ENCODE data around the gene RABGAP1L.
"Not testable (repeated sequence)": the region's sequence is repeated elsewhere in the genome, so short reads cannot be mapped to it uniquely, and the experiment has no call there.

The RABGAP1L gene

GRCh38 chr1:174159252-174160108, at the start of gene RABGAP1L:
Gene RABGAP1L, plus strand, starts transcription at chr1:174159520.
- Mint-ChIP-seq H3K4me1 (peaks cover 63% of the 10 kb centered on the region), H3K27ac (peak within 1 kb of the TSS; percentile 98 to 99), H3K27me3 (no peaks in the 10 kb centered on the region), H3K4me3 (peak within 1 kb of the TSS; percentile 97 to 98), H3K9me3 (no peaks in the 10 kb centered on the region)
- ATAC-seq (peak; percentile 84), DNase-seq (peak; percentile 90 to 92)

- Mint-ChIP-seq H3K4me3 (no peak overlapping the region), H3K27ac (no peak overlapping the region), H3K27me3 (peaks cover 9% of the 10 kb centered on the region), H3K9me3 (no peaks in the 10 kb centered on the region), H3K4me1 (no peaks in the 10 kb centered on the region)
- ATAC-seq (no peak), DNase-seq (no peak)
Observed at GRCh38 chr1:174110053-174110452, 49.3 kb upstream of the RABGAP1L start.

GRCh38 chr1:174112489-174113162, 46.7 kb upstream of the RABGAP1L start:
- Mint-ChIP-seq H3K27ac (no peak overlapping the region), H3K27me3 (peaks cover under 1% of the 10 kb centered on the region), H3K4me1 (no peaks in the 10 kb centered on the region), H3K4me3 (no peak overlapping the region), H3K9me3 (no peaks in the 10 kb centered on the region)
- ATAC-seq (no peak), DNase-seq (no peak)

- DNase-seq (no peak), ATAC-seq (no peak)
- Mint-ChIP-seq H3K4me3 (no peak overlapping the region), H3K9me3 (no peaks in the 10 kb centered on the region), H3K27ac (no peak overlapping the region), H3K27me3 (no peaks in the 10 kb centered on the region), H3K4me1 (no peaks in the 10 kb centered on the region)
Observed at GRCh38 chr1:174114106-174114505, 45.2 kb upstream of the RABGAP1L start.

GRCh38 chr1:174114788-174115448, 44.4 kb upstream of the RABGAP1L start:
- H3K9me3 Mint-ChIP-seq, result no peaks in the 10 kb centered on the region
- no peak overlapping the region for H3K27ac Mint-ChIP-seq
- DNase-seq, result peak in 1 of 2 donors; percentile 9
- no peak overlapping the region for H3K4me3 Mint-ChIP-seq
- H3K4me1 Mint-ChIP-seq, result no peaks in the 10 kb centered on the region
- ATAC-seq, result peak; percentile 74
- H3K27me3 Mint-ChIP-seq, result no peaks in the 10 kb centered on the region

GRCh38 chr1:174116042-174116441, 43.3 kb upstream of the RABGAP1L start:
- H3K4me3 Mint-ChIP-seq, result no peak overlapping the region
- ATAC-seq, result peak; percentile 67
- H3K9me3 Mint-ChIP-seq, result no peaks in the 10 kb centered on the region
- no peaks in the 10 kb centered on the region for H3K4me1 Mint-ChIP-seq
- no peaks in the 10 kb centered on the region for H3K27me3 Mint-ChIP-seq
- DNase-seq, result no peak
- no peak overlapping the region for H3K27ac Mint-ChIP-seq

- no peak overlapping the region for H3K27ac Mint-ChIP-seq
- no peak for DNase-seq
- no peaks in the 10 kb centered on the region for H3K27me3 Mint-ChIP-seq
- ATAC-seq, result no peak
- H3K9me3 Mint-ChIP-seq, result peaks cover 17% of the 10 kb centered on the region in 2 donors
- no peaks in the 10 kb centered on the region for H3K4me1 Mint-ChIP-seq
- no peak overlapping the region for H3K4me3 Mint-ChIP-seq
Observed at GRCh38 chr1:174118751-174119150, 40.6 kb upstream of the RABGAP1L start.

- H3K4me1 Mint-ChIP-seq, H3K27ac Mint-ChIP-seq, ATAC-seq: not testable (repeated sequence)
Observed at GRCh38 chr1:174122318-174122717, 37.0 kb upstream of the RABGAP1L start.

GRCh38 chr1:174123843-174124242, 35.5 kb upstream of the RABGAP1L start:
- H3K4me3 Mint-ChIP-seq, result no peak overlapping the region
- DNase-seq (no peak), ATAC-seq (no peak)
- peaks cover 35 to 53% of the 10 kb centered on the region in 2 donors for H3K9me3 Mint-ChIP-seq
- peaks cover 9% of the 10 kb centered on the region for H3K27me3 Mint-ChIP-seq
- H3K4me1 Mint-ChIP-seq, result no peaks in the 10 kb centered on the region
- no peak overlapping the region for H3K27ac Mint-ChIP-seq

More at GRCh38 chr1:174122318-174122717, 37.0 kb upstream of the RABGAP1L start:
- not testable (repeated sequence) for H3K27me3 Mint-ChIP-seq, DNase-seq, H3K4me3 Mint-ChIP-seq
- H3K9me3 Mint-ChIP-seq, result peaks cover 35 to 44% of the 10 kb centered on the region in 2 donors

GRCh38 chr1:174127176-174127575, 32.1 kb upstream of the RABGAP1L start:
- not testable (repeated sequence) for ATAC-seq, H3K27ac Mint-ChIP-seq, DNase-seq, H3K4me3 Mint-ChIP-seq, H3K4me1 Mint-ChIP-seq
- H3K9me3 Mint-ChIP-seq, result peaks cover 38 to 67% of the 10 kb centered on the region in 2 donors
- H3K27me3 Mint-ChIP-seq, result peaks cover 28% of the 10 kb centered on the region

GRCh38 chr1:174131032-174131638, 28.2 kb upstream of the RABGAP1L start:
- Mint-ChIP-seq H3K27me3 (peaks cover 28% of the 10 kb centered on the region), H3K9me3 (peaks cover 16 to 39% of the 10 kb centered on the region in 2 donors), H3K4me1 (no peaks in the 10 kb centered on the region), H3K4me3 (no peak overlapping the region), H3K27ac (no peak overlapping the region)
- no peak for ATAC-seq
- DNase-seq, result no peak

GRCh38 chr1:174134003-174134659, 25.2 kb upstream of the RABGAP1L start:
- H3K4me3 Mint-ChIP-seq, result no peak overlapping the region
- H3K4me1 Mint-ChIP-seq, result no peaks in the 10 kb centered on the region
- peaks cover 12 to 17% of the 10 kb centered on the region in 2 donors for H3K9me3 Mint-ChIP-seq
- no peak for ATAC-seq
- H3K27ac Mint-ChIP-seq, result no peak overlapping the region
- no peak for DNase-seq
- H3K27me3 Mint-ChIP-seq, result peaks cover 17% of the 10 kb centered on the region

GRCh38 chr1:174135211-174135610, 24.1 kb upstream of the RABGAP1L start:
- DNase-seq, result no peak
- H3K27me3 Mint-ChIP-seq, result peaks cover 6% of the 10 kb centered on the region
- H3K9me3 Mint-ChIP-seq, result peaks cover 6% of the 10 kb centered on the region in 2 donors
- H3K4me1 Mint-ChIP-seq, result no peaks in the 10 kb centered on the region
- H3K4me3 Mint-ChIP-seq, result no peak overlapping the region
- no peak for ATAC-seq
- H3K27ac Mint-ChIP-seq, result no peak overlapping the region

- Mint-ChIP-seq H3K27ac (no peak overlapping the region), H3K4me3 (no peak overlapping the region), H3K9me3 (peaks cover 0 to 5% of the 10 kb centered on the region in 2 donors), H3K4me1 (no peaks in the 10 kb centered on the region), H3K27me3 (no peaks in the 10 kb centered on the region)
- no peak for ATAC-seq
- DNase-seq, result no peak
Observed at GRCh38 chr1:174136714-174137113, 22.6 kb upstream of the RABGAP1L start.

- Mint-ChIP-seq H3K4me1 (no peaks in the 10 kb centered on the region), H3K9me3 (peaks cover 6 to 18% of the 10 kb centered on the region in 2 donors), H3K27ac (no peak overlapping the region), H3K4me3 (no peak overlapping the region), H3K27me3 (peaks cover 21% of the 10 kb centered on the region)
- ATAC-seq (no peak), DNase-seq (no peak)
Observed at GRCh38 chr1:174142836-174143235, 16.5 kb upstream of the RABGAP1L start.

Measured in stimulated activated naive CD8-positive, alpha-beta T cell treated with anti-CD3 and anti-CD28 coated beads, Interleukin-15, amount 100 ng/mL, for 72 hours (primary cell).